Inflammatory macrophage treated with lipopolysaccharide for 1 hour (primary cell): ENCODE data around the gene ABHD14A.

ENCODE experiments used
- DNase-seq, 2 donors: peaks; one replicate each; pipeline ENCODE4 v3.0.0-alpha.2; 2020 to 2022

Gene ABHD14A

GRCh38 chr3:51941798-51942602, 32.9 kb upstream of the ABHD14A start, which contains the start of the genes PARP3 and RRP9:
TSS of gene PARP3 (plus strand) at chr3:51942363. CDS start at chr3:51943356, 993 bp downstream.
TSS of gene RRP9 (minus strand) at chr3:51941904. CDS start at chr3:51941867, 37 bp downstream.
- DNase-seq = peak; percentile 99 to 100

- DNase-seq = peak; percentile 41 to 42
Measured at GRCh38 chr3:51942603-51943450, 32.0 kb upstream of the ABHD14A start.

GRCh38 chr3:51943451-51944391, 31.1 kb upstream of the ABHD14A start:
- DNase-seq = no peak

- DNase-seq = no peak
Measured at GRCh38 chr3:51944451-51945021, 30.3 kb upstream of the ABHD14A start.

GRCh38 chr3:51945031-51945840, 29.6 kb upstream of the ABHD14A start:
- DNase-seq = no peak

- no peak for DNase-seq
Measured at GRCh38 chr3:51945926-51946705, 28.7 kb upstream of the ABHD14A start.

- DNase-seq = no peak
Measured at GRCh38 chr3:51946796-51947195, 28.1 kb upstream of the ABHD14A start.

- DNase-seq = no peak
Measured at GRCh38 chr3:51947215-51947900, 27.5 kb upstream of the ABHD14A start.

GRCh38 chr3:51948016-51948580, 26.8 kb upstream of the ABHD14A start:
- no peak for DNase-seq

GRCh38 chr3:51949121-51949520, 25.7 kb upstream of the ABHD14A start:
- no peak for DNase-seq

GRCh38 chr3:51950899-51951298, 24.0 kb upstream of the ABHD14A start:
- no peak for DNase-seq

GRCh38 chr3:51953445-51953844, 21.4 kb upstream of the ABHD14A start:
- peak; percentile 89 to 93 for DNase-seq

- peak; percentile 47 to 56 for DNase-seq
Measured at GRCh38 chr3:51954105-51954504, 20.8 kb upstream of the ABHD14A start.

- no peak for DNase-seq
Measured at GRCh38 chr3:51954713-51955112, 20.2 kb upstream of the ABHD14A start.

GRCh38 chr3:51955175-51955892, 19.5 kb upstream of the ABHD14A start, which contains the start of gene GPR62:
TSS of gene GPR62 (plus strand) at chr3:51955381. CDS start at chr3:51955653, 272 bp downstream.
- no peak for DNase-seq

GRCh38 chr3:51955893-51956770, 18.7 kb upstream of the ABHD14A start:
- DNase-seq = no peak

GRCh38 chr3:51957520-51958205, 17.2 kb upstream of the ABHD14A start:
- no peak for DNase-seq
